Loucy (cell line): Measurements from ENCODE around the gene CNIH3.

ENCODE experiments used
- H2AFZ ChIP-seq: fragments of 200-600 bp; sonication (generic); 2 replicates; pipeline ENCODE4 v1.6.0; 2016; ENCODE audit warnings: antibody characterized with exemption, mild to moderate bottlenecking, low read length, moderate library complexity
- H3F3A ChIP-seq: fragments of 200-600 bp; 2 replicates; pipeline ENCODE4 v1.6.0; 2016; ENCODE audit warnings: antibody characterized with exemption, low read depth, mild to moderate bottlenecking
- H3K27me3 ChIP-seq: fragments of 200-600 bp; sonication (generic); 2 replicates; pipeline ENCODE4 v1.6.1; 2014; ENCODE audit warnings: low read length, mild to moderate bottlenecking; ENCODE audit not compliant: insufficient read depth, poor library complexity, severe bottlenecking
- H3K36me3 ChIP-seq: fragments of 200-600 bp; sonication (generic); 2 replicates; pipeline ENCODE4 v1.6.1; 2016; ENCODE audit warnings: low read length; ENCODE audit not compliant: insufficient read depth
- H3K4me1 ChIP-seq: fragments of 200-600 bp; sonication (generic); 2 replicates; pipeline ENCODE4 v1.5.1; 2014; ENCODE audit warnings: low read length, mild to moderate bottlenecking; ENCODE audit not compliant: insufficient read depth, poor library complexity, severe bottlenecking
- H3K4me2 ChIP-seq: fragments of 200-600 bp; sonication (generic); 2 replicates; pipeline ENCODE4 v1.6.0; 2014; ENCODE audit warnings: antibody characterized with exemption, low read length, low read depth, mild to moderate bottlenecking; ENCODE audit not compliant: poor library complexity, severe bottlenecking
- H3K4me3 ChIP-seq: fragments of 200-600 bp; sonication (generic); 2 replicates; pipeline ENCODE4 v1.5.1; 2014; ENCODE audit warnings: low read length, mild to moderate bottlenecking, mixed read lengths; ENCODE audit not compliant: poor library complexity, severe bottlenecking
- H3K79me2 ChIP-seq: fragments of 200-600 bp; sonication (generic); 2 replicates; pipeline ENCODE4 v1.6.1; 2014; ENCODE audit warnings: low read length; ENCODE audit not compliant: insufficient read depth
- H3K9ac ChIP-seq: fragments of 200-600 bp; sonication (generic); 2 replicates; pipeline ENCODE4 v1.6.0; 2014; ENCODE audit warnings: mild to moderate bottlenecking, low read depth, low read length, moderate library complexity; ENCODE audit not compliant: poor library complexity, severe bottlenecking
- H3K9me2 ChIP-seq: fragments of 200-600 bp; sonication (generic); replicated peaks from 2 replicates; pipeline ENCODE4 v1.6.1; 2016; ENCODE audit warnings: low read depth, low read length, mixed read lengths
- H3K9me3 ChIP-seq: fragments of 200-600 bp; sonication (generic); 2 replicates; pipeline ENCODE4 v1.6.1; 2014; ENCODE audit warnings: mild to moderate bottlenecking, antibody characterized with exemption, low read length, low read depth; ENCODE audit not compliant: insufficient read depth
- H4K20me1 ChIP-seq: fragments of 200-600 bp; sonication (generic); 2 replicates; pipeline ENCODE4 v1.6.0; 2014; ENCODE audit warnings: antibody characterized with exemption, low read length, mild to moderate bottlenecking; ENCODE audit not compliant: insufficient read depth, poor library complexity, severe bottlenecking
- CTCF ChIP-seq: fragments of 200-600 bp; sonication (generic); conservative IDR thresholded peaks from 2 replicates; pipeline ENCODE4 v1.5.1; 2014; ENCODE audit warnings: mild to moderate bottlenecking, antibody characterized with exemption, low read length
- EZH2phosphoT487 ChIP-seq: fragments of 200-600 bp; IDR thresholded peaks from 2 replicates; pipeline ENCODE4 v1.6.1; 2018; ENCODE audit warnings: antibody characterized with exemption, mild to moderate bottlenecking, moderate library complexity, borderline replicate concordance

Gene CNIH3

GRCh38 chr1:224678168-224678567 is 62.1 kb downstream of the CNIH3 start:
- no peak for TF ChIP-seq EZH2phosphoT487
- no peak for TF ChIP-seq CTCF
- Histone ChIP-seq H3K36me3 (peaks cover 14% of the 10 kb centered on the region; the same call in 1 of the 2 replicates), H3K4me1 (no peaks in the 10 kb centered on the region), H2AFZ (no peak overlapping the region), H3K9me3 (no peaks in the 10 kb centered on the region), H3K4me2 (no peak overlapping the region), H3K79me2 (no peaks in the 10 kb centered on the region), H3K9me2 (no peaks in the 10 kb centered on the region), H3K27me3 (no peaks in the 10 kb centered on the region), H4K20me1 (no peaks in the 10 kb centered on the region), H3F3A (no peaks in the 10 kb centered on the region), H3K9ac (no peak overlapping the region), H3K4me3 (no peak overlapping the region)

GRCh38 chr1:224679606-224680005 is 63.5 kb downstream of the CNIH3 start:
- H3K9me3 ChIP-seq: no peaks in the 10 kb centered on the region
- H3F3A ChIP-seq: no peaks in the 10 kb centered on the region
- H3K27me3 ChIP-seq: no peaks in the 10 kb centered on the region
- H2AFZ ChIP-seq: no peak overlapping the region
- H3K9ac ChIP-seq: no peak overlapping the region
- peaks cover 14% of the 10 kb centered on the region; the same call in 1 of the 2 replicates for H3K36me3 ChIP-seq
- H3K4me2 ChIP-seq: no peak overlapping the region
- H3K79me2 ChIP-seq: no peaks in the 10 kb centered on the region
- H3K4me1 ChIP-seq: no peaks in the 10 kb centered on the region
- no peak overlapping the region for H3K4me3 ChIP-seq
- no peaks in the 10 kb centered on the region for H3K9me2 ChIP-seq
- TF ChIP-seq CTCF (no peak), EZH2phosphoT487 (no peak)
- no peaks in the 10 kb centered on the region for H4K20me1 ChIP-seq

GRCh38 chr1:224681816-224682215 is 65.7 kb downstream of the CNIH3 start:
- H3K9me3 ChIP-seq: no peaks in the 10 kb centered on the region
- H3K9me2 ChIP-seq: no peaks in the 10 kb centered on the region
- no peak overlapping the region for H3K4me3 ChIP-seq
- no peak overlapping the region for H3K4me2 ChIP-seq
- H3K27me3 ChIP-seq: no peaks in the 10 kb centered on the region
- TF ChIP-seq CTCF: no peak
- TF ChIP-seq EZH2phosphoT487: no peak
- H4K20me1 ChIP-seq: no peaks in the 10 kb centered on the region
- H3K79me2 ChIP-seq: no peaks in the 10 kb centered on the region
- H3K9ac ChIP-seq: no peak overlapping the region
- H3F3A ChIP-seq: no peaks in the 10 kb centered on the region
- H3K36me3 ChIP-seq: peaks cover 14% of the 10 kb centered on the region; the same call in 1 of the 2 replicates
- peaks cover 5% of the 10 kb centered on the region for H3K4me1 ChIP-seq
- H2AFZ ChIP-seq: no peak overlapping the region
